AG04450 (cell line): ENCODE measurements around the gene RBM3. TPM values are rescaled to one million over a fixed set of nuclear protein-coding genes. Genes with fewer than 3 reads are reported as not detected.

Experiments
- CTCF ChIA-PET: fragments of 300-600, 350-600 bp; formaldehyde crosslinking; extraction: SDS; loops from one replicate; lab custom pipeline; 2022; ENCODE audit warnings: antibody characterized with exemption, inconsistent platforms; lab: Charles Lee
- POLR2A ChIA-PET: fragments of 350-600 bp; formaldehyde crosslinking; extraction: SDS; loops from one replicate; lab custom pipeline; 2021; ENCODE audit warnings: antibody characterized with exemption, inconsistent platforms; lab: Yijun Ruan, JAX
- DNase-seq: peaks from one replicate; pipeline ENCODE4 v3.0.0-alpha.2; 2011; ENCODE audit warnings: low read depth, low spot score
- H3K27ac ChIP-seq: one replicate; pipeline ENCODE4 v1.5.1; 2012; ENCODE audit warnings: low read depth, low read length, control low read depth
- H3K27me3 ChIP-seq: one replicate; pipeline ENCODE4 v1.6.0; 2012; ENCODE audit warnings: low read length; ENCODE audit not compliant: control insufficient read depth, insufficient read depth
- H3K4me3 ChIP-seq: 2 replicates; pipeline ENCODE4 v1.5.1; 2011; ENCODE audit warnings: mild to moderate bottlenecking, low read depth, low read length, control low read depth
- H3K9me3 ChIP-seq: 2 replicates; pipeline ENCODE4 v1.5.1; 2012; ENCODE audit warnings: low read length; ENCODE audit not compliant: control insufficient read depth, insufficient read depth
- CTCF ChIP-seq: IDR thresholded peaks from 2 replicates; pipeline ENCODE4 v1.5.1; 2011; ENCODE audit warnings: low read depth, low read length, control low read depth, inconsistent platforms
- polyA plus RNA-seq: library from polyadenylated mRNA; depleted of rRNA; stranded (reverse); fragments of >200 nt; gene quantifications from 2 replicates; pipeline ENCODE4 v1.2.3, GENCODE V29; 2011

The RBM3 gene
- polyA plus RNA-seq, 1 experiment: 317 TPM

- H3K4me3 ChIP-seq: no peak overlapping the region
- no peak overlapping the region for H3K27ac ChIP-seq
- ChIA-PET CTCF (no interaction called here), POLR2A (no interaction called here)
- no peak for DNase-seq
- H3K9me3 ChIP-seq: no peaks in the 10 kb centered on the region
- H3K27me3 ChIP-seq: no peaks in the 10 kb centered on the region
- TF ChIP-seq CTCF: no peak
These were observed 37.4 kb downstream of the RBM3 start for GRCh38 chrX:48611703-48612102.

DNA sequence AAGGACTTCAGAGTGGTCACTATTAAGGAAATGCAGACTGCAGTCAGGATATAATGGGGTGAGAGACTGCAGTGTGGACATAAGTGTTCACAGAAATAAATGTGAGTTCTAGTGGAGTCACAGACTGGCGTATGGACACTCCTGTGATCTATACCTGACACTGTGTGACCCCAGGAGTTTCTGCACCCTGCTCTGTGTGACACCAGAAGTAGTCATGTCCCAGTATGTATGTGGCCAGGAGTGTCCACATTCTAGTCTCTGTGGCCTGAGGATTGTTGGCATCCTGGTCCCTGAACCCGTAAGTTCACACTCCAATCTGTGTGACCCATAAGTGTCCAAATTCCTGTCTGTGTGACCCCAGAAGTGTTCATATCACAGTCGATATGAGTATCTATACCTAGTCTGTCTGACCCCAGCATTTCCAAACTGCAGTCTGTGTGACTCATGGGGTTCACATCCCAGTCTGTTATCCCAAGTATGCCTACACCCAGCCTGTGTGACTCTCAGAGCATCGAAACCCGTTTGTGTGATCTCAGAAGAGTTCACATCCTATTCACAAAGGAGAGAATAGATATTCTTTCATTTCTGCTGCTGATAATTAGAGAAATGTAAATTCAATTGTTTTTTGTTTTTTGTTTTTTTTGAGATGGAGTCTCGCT, 39.3 kb downstream of the RBM3 start:
- TF ChIP-seq CTCF: no peak
- ChIA-PET POLR2A (no interaction called here), CTCF (interaction anchor here (0.7 kb wide), 1 partner anchor 12 kb away, joined by 3 read pairs; no protein-coding TSS in a partner anchor)
- no peak overlapping the region for H3K4me3 ChIP-seq
- no peak for DNase-seq
- no peak overlapping the region for H3K27ac ChIP-seq
- H3K9me3 ChIP-seq: no peaks in the 10 kb centered on the region
- H3K27me3 ChIP-seq: no peaks in the 10 kb centered on the region

DNA sequence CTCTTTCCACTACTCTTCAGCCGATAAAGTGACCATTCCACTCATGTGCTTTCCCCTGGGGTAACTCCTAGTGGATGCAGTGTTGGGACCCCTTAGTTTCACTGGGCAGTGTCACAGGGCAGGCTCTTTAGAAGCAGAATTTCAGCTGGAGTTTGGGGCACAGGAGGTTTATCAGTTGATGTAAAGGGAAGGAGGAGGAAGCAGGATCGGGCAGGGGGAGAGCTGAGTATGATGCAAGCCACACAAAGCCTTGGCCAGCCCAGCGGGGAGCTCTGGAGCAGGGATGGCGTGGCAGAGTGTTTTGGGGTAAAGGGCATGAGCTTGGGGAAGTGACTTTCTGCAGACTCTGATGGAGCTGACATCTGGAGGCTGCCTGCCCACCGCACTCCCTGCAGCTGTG, 42.3 kb downstream of the RBM3 start:
- ChIA-PET POLR2A (no interaction called here), CTCF (no interaction called here)
- Histone ChIP-seq H3K27ac (no peak overlapping the region), H3K4me3 (no peak overlapping the region), H3K27me3 (no peaks in the 10 kb centered on the region), H3K9me3 (no peaks in the 10 kb centered on the region)
- DNase-seq: no peak
- TF ChIP-seq CTCF: no peak

DNA sequence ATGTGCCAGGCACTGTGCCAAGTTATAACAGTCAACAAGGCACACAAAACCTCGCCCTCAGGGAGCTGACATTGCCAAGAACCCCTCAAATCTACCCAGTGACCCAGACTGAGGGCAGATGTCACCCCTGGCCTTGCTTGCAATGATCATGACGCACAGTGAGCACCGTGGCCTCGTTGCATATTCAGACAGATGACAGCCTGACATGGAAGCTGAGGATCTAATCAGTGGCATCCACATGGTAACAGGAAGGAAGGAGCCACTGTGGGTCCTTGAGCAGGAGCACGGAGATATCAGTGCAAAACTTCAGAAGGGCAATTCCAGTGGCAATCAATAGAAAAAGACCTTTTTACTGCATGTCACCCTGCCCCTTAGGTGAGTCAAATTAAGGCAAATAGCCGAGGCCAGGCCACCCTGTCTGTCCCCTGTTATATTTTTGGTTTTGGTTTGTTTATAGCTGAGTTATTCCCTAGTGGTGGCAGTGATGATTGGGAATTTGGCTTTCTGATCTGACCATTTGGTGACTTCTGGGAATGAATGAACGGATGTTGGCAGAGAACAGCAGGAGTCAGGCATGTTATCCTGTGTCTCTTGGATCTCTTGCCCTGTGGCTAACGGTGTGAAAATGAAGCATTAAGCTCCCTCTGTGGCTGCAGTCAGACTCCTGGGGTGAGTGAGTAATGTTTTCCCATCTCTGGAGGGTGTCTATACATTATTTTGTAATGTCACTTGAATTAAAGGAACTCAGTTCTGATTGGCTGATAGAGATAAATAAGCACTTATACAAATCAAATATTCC, 43.5 kb downstream of the RBM3 start:
- no peak overlapping the region for H3K27ac ChIP-seq
- no peaks in the 10 kb centered on the region for H3K27me3 ChIP-seq
- no peak for DNase-seq
- H3K9me3 ChIP-seq: no peaks in the 10 kb centered on the region
- ChIA-PET CTCF (no interaction called here), POLR2A (interaction anchor here (0.6 kb wide), 1 partner anchor 35 kb away, joined by 4 read pairs; no protein-coding TSS in a partner anchor)
- no peak for TF ChIP-seq CTCF
- H3K4me3 ChIP-seq: no peak overlapping the region
